ENCODE results near the gene DNAH5. TPM values are rescaled to one million over a fixed set of nuclear protein-coding genes. Genes with fewer than 3 reads are reported as not detected.

The DNAH5 gene
- total RNA-seq, 1 donor from 2014 or later = 1.7 TPM

DNA sequence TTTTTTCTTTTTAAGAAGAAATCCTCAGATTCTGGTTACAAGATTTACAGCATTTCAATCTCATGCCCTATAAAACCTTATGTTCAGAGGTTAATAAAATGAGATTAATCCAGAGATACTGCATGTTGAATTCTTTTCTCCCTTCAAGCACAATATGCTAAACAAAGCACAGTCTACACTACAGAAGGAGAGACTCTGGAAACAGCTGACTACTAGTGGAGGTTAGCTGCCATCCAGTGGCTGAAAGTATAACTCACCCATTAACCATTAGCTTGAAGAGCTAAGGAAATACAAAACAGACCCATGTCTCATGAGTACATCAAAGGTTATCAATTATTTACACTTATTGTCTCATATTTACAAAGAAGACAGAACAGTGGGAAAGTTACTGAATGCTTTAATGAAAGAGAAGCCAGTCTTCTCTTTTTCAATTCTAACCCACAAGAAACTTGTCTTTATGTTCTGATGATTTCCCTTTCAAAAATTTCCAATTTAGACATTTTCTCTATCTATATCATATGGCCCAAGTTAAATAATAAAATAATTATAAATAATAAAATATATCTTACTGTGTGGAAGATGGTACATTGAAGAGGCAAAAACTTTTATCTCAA is 12.7 kb upstream of the DNAH5 start:
- H3K4me3 ChIP-seq (ENCODE audit: low read depth, low read length) = no peak overlapping the region
- peak; percentile 45 for DNase-seq (ENCODE audit: low read depth)
- peak; percentile 88 for TF ChIP-seq CTCF (conservative IDR thresholded peaks at IDR 0.05; ENCODE audit: low read depth, low read length)

- H3K4me3 ChIP-seq (ENCODE audit: low read depth, low read length) = no peak overlapping the region
- no peak for DNase-seq (ENCODE audit: low read depth)
- no peak for TF ChIP-seq CTCF (conservative IDR thresholded peaks at IDR 0.05; ENCODE audit: low read depth, low read length)
Measured at GRCh38 chr5:13956471-13956870, 12.0 kb upstream of the DNAH5 start.

DNA sequence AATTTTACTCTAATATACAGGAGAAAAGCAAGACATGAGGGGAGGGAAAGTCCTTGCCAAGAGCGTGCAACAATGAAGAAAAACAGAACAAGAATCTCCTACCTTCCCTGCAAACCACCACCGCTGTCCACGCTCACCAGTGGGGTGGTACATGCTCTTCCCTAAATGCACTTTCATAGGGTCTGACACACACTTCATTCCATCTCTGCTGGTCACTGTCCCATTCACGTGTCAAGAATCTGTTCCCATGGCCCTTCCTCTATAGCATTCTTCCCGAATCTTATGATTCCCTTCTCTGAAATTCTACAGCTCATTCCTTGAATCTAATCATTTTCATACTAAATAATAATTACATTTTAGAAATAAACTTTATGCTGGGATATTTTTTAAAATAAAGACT is 11.4 kb upstream of the DNAH5 start:
- no peak for TF ChIP-seq CTCF (conservative IDR thresholded peaks at IDR 0.05; ENCODE audit: low read depth, low read length)
- H3K4me3 ChIP-seq (ENCODE audit: low read depth, low read length) = no peak overlapping the region
- DNase-seq (ENCODE audit: low read depth) = no peak

GRCh38 chr5:13946111-13946510 is 1.6 kb upstream of the DNAH5 start:
- no peak overlapping the region for H3K4me3 ChIP-seq (ENCODE audit: low read depth, low read length)
- TF ChIP-seq CTCF (conservative IDR thresholded peaks at IDR 0.05; ENCODE audit: low read depth, low read length) = no peak
- no peak for DNase-seq (ENCODE audit: low read depth)

GRCh38 chr5:13945271-13945670 is 783 bp upstream of the DNAH5 start:
- TF ChIP-seq CTCF (conservative IDR thresholded peaks at IDR 0.05; ENCODE audit: low read depth, low read length) = no peak
- no peak for DNase-seq (ENCODE audit: low read depth)
- H3K4me3 ChIP-seq (ENCODE audit: low read depth, low read length) = no peak overlapping the region

DNA sequence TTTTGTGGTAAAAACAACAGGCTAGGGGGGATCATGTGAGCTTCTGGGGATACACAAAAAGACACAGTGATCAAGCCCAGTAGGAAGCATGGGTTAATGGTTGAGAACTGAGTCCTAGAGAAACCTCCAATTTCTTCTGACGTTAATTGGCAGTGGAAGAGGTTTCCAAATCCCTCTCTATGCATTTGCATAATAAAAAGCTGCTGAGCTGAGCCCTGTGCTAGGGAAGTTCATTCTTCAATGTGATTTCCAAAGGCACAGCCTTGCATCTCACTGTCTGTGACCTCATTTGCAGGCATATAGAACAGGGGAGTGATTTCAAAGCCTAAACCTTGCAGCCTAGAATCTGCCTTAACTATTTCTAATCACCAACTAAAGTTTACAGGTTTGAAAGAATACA is 812 bp downstream of the DNAH5 start:
- no peak for DNase-seq (ENCODE audit: low read depth)
- TF ChIP-seq CTCF (conservative IDR thresholded peaks at IDR 0.05; ENCODE audit: low read depth, low read length) = no peak
- no peak overlapping the region for H3K4me3 ChIP-seq (ENCODE audit: low read depth, low read length)

DNA sequence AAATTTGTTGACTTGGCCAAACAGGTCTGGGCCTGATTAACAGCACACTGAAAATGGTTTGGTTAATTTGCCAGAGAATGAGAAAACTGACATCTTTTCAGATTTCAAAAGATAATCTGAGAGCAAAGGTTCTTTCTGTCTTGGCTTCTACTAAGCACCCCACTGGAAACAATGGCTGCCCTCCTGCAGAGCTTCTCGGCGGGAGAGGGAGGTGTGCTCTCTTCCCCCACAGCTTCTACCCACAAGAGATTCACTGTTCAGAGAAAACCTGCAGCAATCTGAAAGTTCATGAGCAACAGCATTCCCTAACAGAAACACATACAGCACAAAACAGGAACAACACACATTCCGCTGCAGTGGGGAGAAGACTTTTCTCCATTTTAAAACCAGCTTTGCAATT is 3.0 kb downstream of the DNAH5 start:
- TF ChIP-seq CTCF (conservative IDR thresholded peaks at IDR 0.05; ENCODE audit: low read depth, low read length) = no peak
- no peak for DNase-seq (ENCODE audit: low read depth)
- no peak overlapping the region for H3K4me3 ChIP-seq (ENCODE audit: low read depth, low read length)
